Measurements from ENCODE around the gene SOX6.

The SOX6 gene

GRCh38 chr11:16154715-16155396, 201.5 kb downstream of the SOX6 start:
- H3K9ac ChIP-seq (ENCODE audit: low read depth, low read length, poor library complexity, severe bottlenecking), result no peak overlapping the region
- no peaks in the 10 kb centered on the region for H3K9me2 ChIP-seq (replicated peaks; ENCODE audit: low read depth, low read length)
- H2AFZ ChIP-seq (ENCODE audit: low read length), result no peak overlapping the region
- no peaks in the 10 kb centered on the region for H3K36me3 ChIP-seq (ENCODE audit: insufficient read depth, low read length)
- no peaks in the 10 kb centered on the region for H3F3A ChIP-seq (ENCODE audit: low read depth)
- H3K4me1 ChIP-seq (ENCODE audit: insufficient read depth, low read length, poor library complexity, severe bottlenecking), result peaks cover 2% of the 10 kb centered on the region
- H3K4me2 ChIP-seq (ENCODE audit: low read depth, low read length, poor library complexity, severe bottlenecking), result no peak overlapping the region
- no peaks in the 10 kb centered on the region for H3K79me2 ChIP-seq (ENCODE audit: insufficient read depth, low read length)
- H3K9me3 ChIP-seq (ENCODE audit: insufficient read depth, low read depth, low read length), result no peaks in the 10 kb centered on the region
- TF ChIP-seq EZH2phosphoT487 (IDR thresholded peaks at IDR 0.05; ENCODE audit: borderline replicate concordance) (no peak), CTCF (conservative IDR thresholded peaks at IDR 0.05; ENCODE audit: low read length) (no peak)
- no peaks in the 10 kb centered on the region for H3K27me3 ChIP-seq (ENCODE audit: insufficient read depth, low read length, poor library complexity, severe bottlenecking)
- no peak overlapping the region for H3K4me3 ChIP-seq (ENCODE audit: low read length, poor library complexity, severe bottlenecking)
- H4K20me1 ChIP-seq (ENCODE audit: insufficient read depth, low read length, poor library complexity, severe bottlenecking), result no peaks in the 10 kb centered on the region

GRCh38 chr11:16153951-16154350, 202.4 kb downstream of the SOX6 start:
- no peaks in the 10 kb centered on the region for H3K9me3 ChIP-seq (ENCODE audit: insufficient read depth, low read depth, low read length)
- no peaks in the 10 kb centered on the region for H3K79me2 ChIP-seq (ENCODE audit: insufficient read depth, low read length)
- H3K9ac ChIP-seq (ENCODE audit: low read depth, low read length, poor library complexity, severe bottlenecking), result no peak overlapping the region
- H3K4me3 ChIP-seq (ENCODE audit: low read length, poor library complexity, severe bottlenecking), result no peak overlapping the region
- H3K36me3 ChIP-seq (ENCODE audit: insufficient read depth, low read length), result no peaks in the 10 kb centered on the region
- no peaks in the 10 kb centered on the region for H3K27me3 ChIP-seq (ENCODE audit: insufficient read depth, low read length, poor library complexity, severe bottlenecking)
- no peak overlapping the region for H3K4me2 ChIP-seq (ENCODE audit: low read depth, low read length, poor library complexity, severe bottlenecking)
- no peaks in the 10 kb centered on the region for H3K9me2 ChIP-seq (replicated peaks; ENCODE audit: low read depth, low read length)
- TF ChIP-seq CTCF (conservative IDR thresholded peaks at IDR 0.05; ENCODE audit: low read length), result no peak
- TF ChIP-seq EZH2phosphoT487 (IDR thresholded peaks at IDR 0.05; ENCODE audit: borderline replicate concordance), result no peak
- H3K4me1 ChIP-seq (ENCODE audit: insufficient read depth, low read length, poor library complexity, severe bottlenecking), result peaks cover 5% of the 10 kb centered on the region
- no peaks in the 10 kb centered on the region for H3F3A ChIP-seq (ENCODE audit: low read depth)
- H4K20me1 ChIP-seq (ENCODE audit: insufficient read depth, low read length, poor library complexity, severe bottlenecking), result no peaks in the 10 kb centered on the region
- no peak overlapping the region for H2AFZ ChIP-seq (ENCODE audit: low read length)

- Histone ChIP-seq H3K79me2 (ENCODE audit: insufficient read depth, low read length) (no peaks in the 10 kb centered on the region), H3F3A (ENCODE audit: low read depth) (no peaks in the 10 kb centered on the region; the same call in 1 of the 2 replicates), H3K9me3 (ENCODE audit: insufficient read depth, low read depth, low read length) (no peaks in the 10 kb centered on the region), H3K4me1 (ENCODE audit: insufficient read depth, low read length, poor library complexity, severe bottlenecking) (peaks cover 5% of the 10 kb centered on the region), H3K9me2 (replicated peaks; ENCODE audit: low read depth, low read length) (no peaks in the 10 kb centered on the region), H3K27me3 (ENCODE audit: insufficient read depth, low read length, poor library complexity, severe bottlenecking) (no peaks in the 10 kb centered on the region), H4K20me1 (ENCODE audit: insufficient read depth, low read length, poor library complexity, severe bottlenecking) (no peaks in the 10 kb centered on the region), H3K9ac (ENCODE audit: low read depth, low read length, poor library complexity, severe bottlenecking) (no peak overlapping the region), H3K4me2 (ENCODE audit: low read depth, low read length, poor library complexity, severe bottlenecking) (no peak overlapping the region), H3K36me3 (ENCODE audit: insufficient read depth, low read length) (no peaks in the 10 kb centered on the region), H2AFZ (ENCODE audit: low read length) (no peak overlapping the region), H3K4me3 (ENCODE audit: low read length, poor library complexity, severe bottlenecking) (no peak overlapping the region)
- TF ChIP-seq CTCF (conservative IDR thresholded peaks at IDR 0.05; ENCODE audit: low read length) (no peak), EZH2phosphoT487 (IDR thresholded peaks at IDR 0.05; ENCODE audit: borderline replicate concordance) (no peak)
These were observed 205.2 kb downstream of the SOX6 start for GRCh38 chr11:16151138-16151537.

All from Loucy (cell line).